Brain pericyte (primary cell): ENCODE measurements around the gene TCAF1.

Source experiments
- DNase-seq: peaks from one replicate; pipeline ENCODE4 v3.0.0-alpha.2; 2012; ENCODE audit warnings: low read depth, low spot score

Gene TCAF1, protein sequence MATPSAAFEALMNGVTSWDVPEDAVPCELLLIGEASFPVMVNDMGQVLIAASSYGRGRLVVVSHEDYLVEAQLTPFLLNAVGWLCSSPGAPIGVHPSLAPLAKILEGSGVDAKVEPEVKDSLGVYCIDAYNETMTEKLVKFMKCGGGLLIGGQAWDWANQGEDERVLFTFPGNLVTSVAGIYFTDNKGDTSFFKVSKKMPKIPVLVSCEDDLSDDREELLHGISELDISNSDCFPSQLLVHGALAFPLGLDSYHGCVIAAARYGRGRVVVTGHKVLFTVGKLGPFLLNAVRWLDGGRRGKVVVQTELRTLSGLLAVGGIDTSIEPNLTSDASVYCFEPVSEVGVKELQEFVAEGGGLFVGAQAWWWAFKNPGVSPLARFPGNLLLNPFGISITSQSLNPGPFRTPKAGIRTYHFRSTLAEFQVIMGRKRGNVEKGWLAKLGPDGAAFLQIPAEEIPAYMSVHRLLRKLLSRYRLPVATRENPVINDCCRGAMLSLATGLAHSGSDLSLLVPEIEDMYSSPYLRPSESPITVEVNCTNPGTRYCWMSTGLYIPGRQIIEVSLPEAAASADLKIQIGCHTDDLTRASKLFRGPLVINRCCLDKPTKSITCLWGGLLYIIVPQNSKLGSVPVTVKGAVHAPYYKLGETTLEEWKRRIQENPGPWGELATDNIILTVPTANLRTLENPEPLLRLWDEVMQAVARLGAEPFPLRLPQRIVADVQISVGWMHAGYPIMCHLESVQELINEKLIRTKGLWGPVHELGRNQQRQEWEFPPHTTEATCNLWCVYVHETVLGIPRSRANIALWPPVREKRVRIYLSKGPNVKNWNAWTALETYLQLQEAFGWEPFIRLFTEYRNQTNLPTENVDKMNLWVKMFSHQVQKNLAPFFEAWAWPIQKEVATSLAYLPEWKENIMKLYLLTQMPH

DNA sequence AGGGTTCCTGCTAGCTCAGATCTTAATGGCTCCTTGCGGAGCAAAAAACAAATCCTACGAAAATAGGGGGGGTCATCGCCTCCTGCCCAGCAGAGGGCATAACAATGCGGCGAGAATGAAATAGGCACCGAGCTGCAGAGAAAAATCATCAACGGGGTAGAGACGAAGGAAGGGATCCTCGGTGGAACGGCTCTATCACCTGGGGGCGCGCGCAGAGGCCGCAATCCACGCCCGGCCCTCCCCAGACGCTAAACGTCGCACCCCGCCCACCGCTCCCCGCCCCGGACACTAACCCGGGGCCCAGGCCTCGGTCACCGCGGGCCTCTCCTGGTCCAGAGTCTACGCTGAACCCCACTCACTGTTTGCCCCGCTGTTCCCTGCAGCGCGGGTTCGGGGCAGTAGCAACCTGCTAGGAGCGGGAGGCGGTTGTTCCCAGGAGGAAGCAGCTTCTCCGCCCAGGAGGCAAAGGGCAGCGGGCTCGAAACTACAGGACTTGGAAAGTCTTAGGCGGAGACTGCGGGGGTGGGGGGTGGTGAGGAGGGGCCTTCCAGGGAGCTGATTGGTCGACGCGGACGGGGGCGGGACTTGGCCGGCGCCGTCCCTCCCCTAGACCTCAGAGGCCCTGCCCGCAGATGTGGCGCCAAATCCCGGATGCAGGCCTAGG is at the start of gene TCAF1:
Gene TCAF1, minus strand, starts transcription at position 509 of the 664 bp plus-strand sequence. CDS start 25,568 bp downstream, outside the sequence.
- DNase-seq: peak; percentile 84

DNA sequence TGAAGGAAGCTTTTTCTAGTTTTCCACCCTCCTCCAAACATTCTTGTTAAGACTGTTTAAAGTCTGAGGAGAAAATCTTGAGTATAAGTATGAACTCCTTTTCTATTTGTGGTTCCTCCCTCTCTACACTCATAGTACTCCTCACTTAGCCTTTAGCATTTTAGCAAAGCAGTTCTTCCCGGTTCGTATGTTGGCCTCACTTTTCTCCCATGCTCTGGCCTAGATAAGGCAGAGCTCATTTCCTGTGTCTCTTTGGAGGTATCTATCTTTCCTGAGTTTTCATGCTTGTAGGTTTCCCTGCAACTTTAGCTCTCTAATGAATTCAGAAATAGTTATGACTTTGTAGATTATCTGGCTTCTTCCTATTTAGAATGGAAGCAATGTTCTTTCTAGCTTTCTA is 46.8 kb upstream of the TCAF1 start:
- no peak for DNase-seq

DNA sequence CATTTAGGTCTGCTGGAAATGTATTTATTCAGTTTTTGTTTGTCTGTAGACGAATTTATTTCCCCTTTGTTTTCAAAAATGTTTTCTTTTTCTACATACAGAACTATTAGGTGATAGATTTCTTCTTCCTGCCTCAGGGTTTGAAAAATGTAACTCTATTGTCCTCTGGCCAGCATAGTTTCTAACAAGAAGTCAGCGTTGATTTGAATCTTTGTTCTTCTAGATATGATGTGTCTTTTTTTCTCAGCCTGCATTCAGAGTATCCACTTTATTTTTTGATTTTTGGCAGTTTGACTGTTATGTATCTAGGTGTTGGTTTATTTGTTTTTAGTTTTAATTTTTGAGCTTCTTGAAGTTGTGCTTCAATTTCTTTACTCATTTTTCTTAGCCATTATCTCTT is 45.1 kb upstream of the TCAF1 start:
- DNase-seq: no peak

DNA sequence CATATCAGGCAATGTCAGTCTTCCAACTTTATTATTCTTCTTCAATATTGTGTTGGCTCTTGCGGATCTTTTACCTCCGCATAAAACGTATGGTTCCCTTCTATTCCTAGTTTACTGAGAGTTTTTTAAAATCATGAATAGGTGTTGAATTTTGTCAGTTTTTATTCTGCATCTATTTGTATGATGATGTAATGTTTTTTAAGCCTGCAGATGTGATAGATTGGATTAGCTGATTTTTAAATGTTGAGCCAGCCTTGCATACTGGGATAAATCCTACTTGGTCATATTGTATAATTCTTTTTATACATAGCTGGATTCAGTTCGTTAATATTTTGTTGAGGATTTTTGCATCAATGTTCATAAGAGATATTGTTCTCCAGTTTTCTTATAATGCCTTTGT is 43.4 kb upstream of the TCAF1 start:
- DNase-seq: no peak

DNA sequence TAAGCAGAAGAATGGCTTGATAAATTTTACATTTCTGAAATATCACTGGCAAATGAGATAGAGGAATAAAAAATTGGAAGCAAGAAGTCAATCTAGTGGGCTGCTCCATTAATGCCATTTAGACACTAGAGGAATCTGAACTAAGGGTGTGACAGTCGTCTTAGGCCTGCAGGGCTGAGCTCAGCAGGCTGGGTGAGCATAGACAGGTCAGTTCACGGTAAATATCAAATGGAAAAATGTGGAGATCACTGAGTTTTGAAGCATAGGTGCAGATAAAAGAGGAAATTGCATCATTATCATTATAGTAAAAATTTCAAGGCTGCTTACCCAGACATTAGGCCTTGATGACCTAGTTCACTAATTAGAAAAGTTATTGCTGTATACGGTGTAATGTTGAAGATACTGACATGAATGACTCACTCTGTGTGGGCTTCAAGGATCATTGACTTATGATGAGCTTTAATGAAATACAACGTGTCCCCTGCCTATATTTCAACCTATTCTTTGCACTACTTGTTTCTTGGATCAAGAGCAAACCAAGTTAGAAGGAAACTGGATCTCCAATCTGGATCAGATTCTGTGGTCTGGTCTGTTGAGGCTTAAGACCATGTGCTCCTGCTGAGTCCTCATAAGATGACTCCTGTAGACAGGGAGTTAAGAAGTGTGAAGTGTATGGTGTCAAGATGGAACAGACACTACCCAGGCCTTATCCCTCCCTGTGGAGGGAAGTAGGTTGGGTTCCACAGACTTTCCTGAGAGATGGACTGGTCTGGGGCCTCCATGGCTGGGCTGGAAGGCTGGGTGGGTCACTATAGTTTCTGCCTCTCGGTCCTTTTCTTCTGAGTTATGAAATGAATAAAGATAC is 36.6 kb upstream of the TCAF1 start:
- DNase-seq: no peak

DNA sequence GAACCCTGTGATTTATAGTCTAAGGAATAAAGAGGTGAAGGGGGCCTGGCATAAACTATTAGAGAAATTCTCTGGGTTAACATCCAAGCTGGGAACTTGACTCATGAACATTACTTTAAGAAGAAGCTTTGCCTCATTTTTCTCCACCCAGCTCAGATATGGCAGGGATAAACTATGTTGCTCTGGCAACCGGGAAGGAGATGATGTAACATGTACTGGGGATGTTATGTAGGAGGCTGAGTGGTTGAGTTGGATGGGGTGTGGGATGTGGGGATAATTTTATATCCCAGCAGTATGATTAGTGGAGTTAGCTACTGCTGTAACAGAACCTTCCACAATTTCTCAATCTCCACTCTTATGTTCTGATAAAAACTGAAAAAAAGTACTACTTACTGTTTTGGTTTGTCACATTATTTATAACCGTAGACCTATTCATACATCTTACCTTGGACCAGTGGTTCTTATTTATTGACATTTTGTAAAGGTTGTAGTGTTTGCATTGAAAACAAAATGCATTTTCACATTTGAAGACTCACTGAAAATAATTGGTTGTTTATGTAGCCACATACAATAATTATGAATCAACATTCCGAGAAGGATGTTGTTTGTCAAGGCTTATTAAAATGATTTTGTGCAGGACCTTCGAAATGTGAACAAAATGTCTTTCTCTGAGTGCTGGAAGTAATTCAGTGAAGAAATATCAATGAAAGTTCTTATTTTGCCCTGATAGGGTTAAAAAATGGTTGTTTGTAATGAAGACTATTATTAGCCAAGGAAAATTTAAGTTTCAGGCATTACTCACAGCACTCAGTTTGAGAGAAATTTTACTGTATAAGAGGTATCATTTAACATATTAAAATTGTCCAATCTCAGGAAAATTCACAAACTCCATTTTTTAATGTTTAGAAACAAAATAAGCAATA is 34.4 kb upstream of the TCAF1 start:
- no peak for DNase-seq

DNA sequence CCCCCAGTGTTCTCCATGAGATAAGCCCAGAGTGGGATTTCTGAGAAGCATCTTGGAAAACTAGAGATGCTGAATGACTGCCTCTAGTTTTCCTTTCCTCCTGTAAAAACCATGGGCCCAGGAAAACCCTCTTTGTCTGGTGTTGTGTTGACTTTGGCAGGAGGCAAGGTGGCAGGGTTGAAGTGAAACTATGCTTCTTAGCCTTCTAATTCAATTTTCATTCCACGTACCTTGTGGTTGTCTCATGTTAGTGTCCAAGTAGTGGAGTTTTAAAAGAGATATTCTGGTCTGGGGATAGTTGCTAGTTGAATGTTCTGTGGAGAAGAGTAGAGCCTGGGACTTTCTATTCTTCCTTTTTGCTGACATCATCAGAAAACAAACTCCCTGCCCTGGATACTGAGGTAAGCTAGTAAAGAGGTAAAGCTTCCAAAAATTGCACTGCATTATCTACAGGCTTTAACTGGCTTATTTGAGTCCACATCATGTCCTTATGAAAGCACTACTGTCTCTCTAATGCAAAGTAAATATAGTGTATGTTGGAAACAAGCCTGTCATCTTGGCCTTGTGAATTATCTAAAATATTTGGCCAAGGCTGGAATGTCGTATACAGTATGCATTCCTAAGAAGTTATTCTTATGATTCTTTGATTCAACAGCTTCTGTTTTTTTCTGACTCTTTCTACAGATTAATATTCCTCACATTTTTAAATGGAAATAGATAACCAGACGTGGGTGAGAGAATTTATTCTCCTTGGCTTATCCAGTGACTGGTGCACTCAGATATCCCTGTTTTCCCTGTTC is 32.8 kb upstream of the TCAF1 start, which contains the start of gene OR2F2:
Gene OR2F2, plus strand, starts transcription at position 708 of the 800 bp plus-strand sequence. Its CDS starts 0 bp downstream, at position 708.
- DNase-seq: no peak

DNA sequence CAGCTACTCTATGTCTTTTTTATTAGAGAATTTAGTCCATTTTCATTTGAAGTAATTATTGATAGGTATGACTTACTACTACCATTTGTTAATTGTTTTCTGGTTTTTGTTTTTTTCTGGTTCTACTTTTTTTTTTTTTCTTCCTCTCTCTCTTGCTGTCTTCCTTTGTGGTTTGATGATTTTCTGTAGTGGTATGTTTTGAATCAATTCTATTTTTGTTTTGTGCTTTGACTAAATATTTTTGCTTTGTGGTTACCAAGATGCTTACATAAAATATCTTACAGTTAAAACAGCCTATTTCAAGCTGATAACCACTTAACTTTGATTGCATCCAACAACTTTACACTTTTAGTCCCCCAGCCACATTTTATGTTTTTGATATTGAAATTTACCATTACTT is 29.8 kb upstream of the TCAF1 start:
- no peak for DNase-seq

DNA sequence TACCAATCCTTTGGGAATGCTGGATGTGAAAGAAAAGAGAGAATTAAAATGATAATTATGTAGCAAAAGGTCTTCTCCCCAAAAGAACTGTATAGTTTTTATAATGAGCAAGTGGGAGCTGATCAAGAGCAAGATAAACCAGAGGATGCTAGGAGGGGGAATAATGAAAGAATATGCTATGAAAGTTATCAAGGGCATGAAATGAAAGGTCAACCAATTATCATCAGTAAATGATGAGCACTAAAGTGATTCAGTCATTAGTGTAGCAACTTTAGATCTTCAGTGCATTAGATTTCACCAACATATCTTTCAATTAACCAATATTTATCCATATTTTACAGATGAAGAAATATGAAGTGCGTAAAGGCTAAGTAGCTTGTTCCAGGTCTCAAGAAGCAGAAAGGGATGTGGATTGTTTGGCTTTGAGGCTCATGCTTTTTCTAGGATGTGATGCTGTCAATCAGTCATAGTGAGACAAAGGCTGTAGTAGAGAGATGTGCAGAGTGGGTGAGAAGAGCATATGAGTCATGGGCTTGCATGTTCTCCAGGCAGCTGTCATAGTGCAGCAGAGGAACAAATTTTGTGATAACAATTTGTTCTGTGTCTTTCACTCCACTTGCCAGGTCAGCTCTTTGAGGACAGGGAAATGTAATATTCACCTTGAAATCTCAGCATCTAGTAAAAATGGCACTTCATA is 27.4 kb upstream of the TCAF1 start:
- no peak for DNase-seq

DNA sequence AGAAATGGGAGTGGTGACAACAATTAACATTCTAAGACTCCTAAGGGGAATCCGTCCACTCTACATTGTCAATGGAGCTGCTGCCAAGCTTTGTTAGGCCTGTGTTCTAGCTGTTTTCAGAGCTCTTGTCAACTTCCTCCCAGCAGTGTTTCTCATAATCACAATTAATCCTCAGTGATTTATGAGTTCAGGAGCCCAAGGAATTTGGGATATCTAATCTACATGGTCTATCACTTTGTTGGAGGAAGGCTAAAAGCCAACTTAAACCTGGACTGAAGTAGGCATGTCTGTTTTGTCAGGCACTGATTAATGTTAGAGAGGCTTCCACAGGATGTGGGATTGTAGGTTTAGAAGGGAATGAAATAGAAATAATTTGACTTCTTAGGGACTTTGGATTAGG is 22.9 kb upstream of the TCAF1 start:
- no peak for DNase-seq

DNA sequence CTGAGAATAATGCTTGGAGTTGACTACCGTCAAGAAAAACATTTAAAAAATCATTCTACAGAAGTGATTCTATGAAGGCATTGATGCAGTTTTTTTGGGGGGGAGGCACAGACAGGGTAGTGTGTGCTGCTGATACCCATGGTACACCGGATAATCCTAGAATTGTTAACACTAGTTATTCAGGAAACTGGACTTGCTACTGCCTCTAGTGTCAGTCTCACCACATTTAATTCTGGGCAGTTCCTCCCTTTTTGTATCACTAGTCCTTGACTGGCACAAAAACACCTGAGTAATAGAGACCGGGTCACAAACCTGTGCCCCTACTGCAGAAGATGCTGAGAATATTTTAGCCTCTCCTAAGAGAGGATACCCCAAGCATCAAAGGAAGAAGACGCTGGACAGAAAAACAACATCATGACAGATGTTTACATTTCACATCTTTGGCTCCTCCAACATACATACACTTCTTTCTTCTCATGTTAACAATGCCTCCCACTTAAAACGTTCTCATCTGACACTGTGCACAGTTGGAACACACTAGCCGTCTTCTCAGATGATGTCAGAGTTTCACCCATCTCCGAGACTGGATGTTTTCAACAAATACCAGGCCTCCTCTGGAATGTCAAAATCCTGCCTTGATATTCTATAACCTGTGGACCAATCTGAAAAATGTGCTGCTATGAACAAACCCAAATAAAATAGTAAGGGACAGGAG is 13.1 kb upstream of the TCAF1 start:
- DNase-seq: no peak

DNA sequence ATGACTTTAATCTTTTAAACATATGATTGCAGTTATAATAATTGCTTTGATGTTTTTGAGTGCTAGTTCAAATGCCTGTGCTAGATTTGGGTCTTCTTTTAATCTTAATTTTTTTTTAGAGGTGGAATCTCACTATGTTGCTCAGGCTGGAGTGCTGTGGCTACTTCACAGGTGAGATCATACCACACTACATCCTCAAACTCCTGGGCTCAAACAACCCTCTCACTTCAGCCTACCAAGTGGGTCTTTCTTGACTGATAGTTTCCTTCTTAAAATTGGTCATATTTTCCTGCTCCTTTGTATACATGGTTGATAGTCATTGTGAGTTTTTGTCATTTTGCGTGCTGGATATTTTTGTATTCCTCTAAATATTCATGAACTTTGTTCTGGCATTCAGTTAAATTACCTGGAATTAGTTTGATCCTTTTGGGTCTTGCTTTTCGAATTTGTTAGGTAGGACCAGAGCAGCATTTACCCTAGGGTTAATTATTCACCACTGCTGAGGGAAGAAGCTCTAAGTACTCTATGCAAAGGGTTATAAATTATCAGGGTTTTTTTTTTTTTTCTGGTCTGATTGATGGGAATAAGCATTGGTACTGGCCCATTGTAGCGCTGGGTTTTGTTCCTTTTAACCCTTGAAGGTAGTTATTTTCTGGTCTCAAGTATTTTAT is 12.1 kb upstream of the TCAF1 start:
- DNase-seq: no peak

DNA sequence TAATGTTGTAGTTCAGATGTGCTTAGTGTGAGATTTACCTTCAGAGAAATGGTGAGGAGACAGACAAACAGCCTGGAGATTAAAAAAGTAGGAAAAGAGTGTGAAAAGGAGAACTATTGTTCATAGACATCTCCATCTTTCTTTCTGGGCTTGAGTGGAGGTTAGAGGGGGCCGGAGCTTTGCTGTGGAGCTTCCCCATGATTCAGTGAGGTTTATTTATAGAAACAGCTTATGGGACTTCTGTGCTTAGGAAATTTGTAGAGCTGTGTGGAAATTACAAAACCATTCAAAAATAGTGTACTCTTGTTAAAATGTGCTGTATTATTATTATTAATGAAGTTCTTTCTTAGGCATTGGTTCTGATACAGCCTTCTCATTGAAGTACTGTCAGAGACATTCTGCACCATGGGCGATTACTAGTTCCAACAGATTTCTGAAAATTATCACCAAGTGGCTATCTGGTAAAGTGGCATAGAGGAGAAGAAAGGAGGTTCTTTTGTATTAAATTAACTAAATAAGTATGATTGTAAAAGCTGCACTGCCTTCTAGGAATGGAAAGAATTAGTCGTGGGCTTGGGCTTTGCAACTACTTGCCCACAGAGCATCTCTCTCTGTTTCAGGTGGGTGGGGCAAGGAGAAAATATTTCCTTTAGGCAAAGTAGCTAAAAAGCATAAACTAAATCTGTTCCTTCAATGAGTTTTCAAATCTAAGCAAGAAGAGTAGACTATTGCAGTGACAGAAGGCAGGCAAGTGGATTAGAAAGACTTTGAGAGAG is 8.7 kb upstream of the TCAF1 start:
- no peak for DNase-seq

DNA sequence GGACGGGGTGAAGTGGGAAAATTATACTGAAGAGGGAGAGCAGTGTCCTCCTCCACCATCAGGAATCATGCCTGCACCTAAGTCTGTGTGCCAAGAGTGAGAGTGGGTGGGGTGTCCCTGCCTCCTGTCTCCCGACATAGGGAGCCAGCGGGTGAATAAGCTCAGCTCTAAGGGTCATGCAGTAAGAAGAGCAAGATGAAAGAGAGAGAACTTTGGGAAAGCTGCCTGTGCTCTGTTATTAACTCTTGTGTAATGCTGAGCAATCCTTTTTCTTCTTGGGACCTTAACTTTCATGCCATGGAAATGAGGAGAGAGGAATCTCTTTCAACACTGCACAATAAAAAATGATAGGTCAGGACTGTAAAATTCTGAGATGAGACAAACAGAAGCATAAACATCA is 7.9 kb upstream of the TCAF1 start:
- DNase-seq: no peak

DNA sequence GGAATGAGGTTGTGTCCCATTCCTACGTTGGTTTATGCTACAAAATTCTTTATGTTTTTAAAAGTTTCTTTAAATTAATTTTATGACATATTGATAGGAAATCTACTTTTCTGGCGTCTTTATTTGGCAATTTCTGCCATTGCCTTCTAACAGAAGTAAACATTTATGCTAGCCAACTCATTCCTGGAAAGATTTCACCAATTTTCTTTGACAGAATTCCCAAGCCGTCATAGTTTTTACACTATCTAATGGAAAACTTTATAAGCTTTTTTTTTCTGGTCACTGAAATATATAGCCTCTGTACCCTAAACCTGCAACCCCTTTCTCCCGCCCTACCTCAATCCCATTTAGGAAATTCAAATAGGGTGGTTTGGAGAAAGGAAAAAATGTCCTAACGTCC is 6.1 kb upstream of the TCAF1 start:
- no peak for DNase-seq

DNA sequence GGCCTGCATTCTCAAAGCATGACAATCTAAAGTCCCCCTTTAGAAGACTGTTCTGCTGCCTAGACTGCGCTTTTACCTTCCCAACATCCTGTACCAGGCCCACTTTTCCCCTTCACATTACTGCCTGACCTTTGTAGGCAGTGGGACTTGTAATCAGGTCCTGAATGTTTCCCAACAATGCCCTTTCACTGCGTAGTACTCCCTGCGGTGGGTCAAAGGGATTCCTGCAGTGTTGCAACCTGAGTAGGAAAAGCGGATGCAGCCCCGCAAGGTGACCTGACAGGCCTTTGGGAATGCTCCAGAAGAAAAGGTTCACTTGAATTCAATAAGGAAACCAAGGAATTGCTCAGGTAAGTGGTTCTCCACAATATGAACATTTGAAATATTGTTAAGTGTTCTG is 4.9 kb upstream of the TCAF1 start:
- no peak for DNase-seq

DNA sequence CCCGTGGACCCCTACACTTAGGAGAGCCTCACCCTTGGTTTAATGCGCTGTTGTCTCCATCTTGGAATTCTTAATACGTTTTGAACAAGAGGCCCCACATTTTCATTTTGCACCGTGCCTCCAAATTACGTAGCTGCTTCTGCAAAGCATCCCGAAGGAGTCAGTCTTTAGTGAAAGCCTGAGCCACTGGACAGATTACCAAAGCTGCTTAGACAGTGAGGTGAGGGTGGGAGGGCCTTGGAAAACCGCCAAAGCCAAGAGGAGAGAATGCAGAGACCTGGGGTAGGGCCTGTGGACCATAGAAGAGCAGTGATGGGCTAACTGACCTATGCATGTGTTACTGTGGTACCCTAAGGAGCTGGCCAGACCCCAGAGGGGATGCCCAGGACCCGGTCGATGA is 4.2 kb upstream of the TCAF1 start:
- no peak for DNase-seq
